ENCODE data around the gene SOX8. TPM values are rescaled to one million over a fixed set of nuclear protein-coding genes. Genes with fewer than 3 reads are reported as not detected.

SOX8 gene
- total and polyA plus RNA-seq, 2 experiments from 2014 or later = 5.7 to 26.2 TPM

- Histone ChIP-seq H3F3A (replicated peaks; ENCODE audit: low read depth) (no peaks in the 10 kb centered on the region), H3K4me3 (no peak overlapping the region), H2AFZ (no peak overlapping the region), H3K79me2 (replicated peaks; ENCODE audit: insufficient read depth) (no peaks in the 10 kb centered on the region), H3K36me3 (ENCODE audit: insufficient read depth) (no peaks in the 10 kb centered on the region), H3K4me2 (no peak overlapping the region), H3K27me3 (ENCODE audit: insufficient read depth) (no peaks in the 10 kb centered on the region), H3K27ac (ENCODE audit: low read depth) (no peak overlapping the region), H3K9me2 (ENCODE audit: insufficient read depth) (no peaks in the 10 kb centered on the region), H4K20me1 (replicated peaks; ENCODE audit: insufficient read depth) (no peaks in the 10 kb centered on the region), H3K4me1 (ENCODE audit: insufficient read depth) (no peaks in the 10 kb centered on the region)
- Mint-ChIP-seq H3K9me3 (no peaks in the 10 kb centered on the region), H3K4me3 (no peak overlapping the region), H3K27ac (no peak overlapping the region), H3K4me1 (no peaks in the 10 kb centered on the region), H3K27me3 (ENCODE audit: insufficient read depth, low read depth, poor library complexity) (peaks cover under 1% of the 10 kb centered on the region), H3K36me3 (ENCODE audit: low read depth) (no peaks in the 10 kb centered on the region)
- DNase-seq (ENCODE audit: low spot score) (no peak), ATAC-seq (no peak)
- TF ChIP-seq CREB1 (CRISPR knock-in tag; IDR thresholded peaks at IDR 0.05; ENCODE audit: low read depth) (no peak), REST (IDR thresholded peaks at IDR 0.05; ENCODE audit: unreplicated experiment) (no peak), ZNF331 (CRISPR knock-in tag; IDR thresholded peaks at IDR 0.05; ENCODE audit: low read depth) (no peak), STAT1 (IDR thresholded peaks at IDR 0.05; ENCODE audit: unreplicated experiment) (no peak), EZH2phosphoT487 (IDR thresholded peaks at IDR 0.05; ENCODE audit: unreplicated experiment) (no peak), POLR2AphosphoS5 (IDR thresholded peaks at IDR 0.05; ENCODE audit: low read depth) (no peak), ETS1 (IDR thresholded peaks at IDR 0.05) (no peak), ZNF114 (CRISPR knock-in tag; IDR thresholded peaks at IDR 0.05) (no peak), CTCF (conservative IDR thresholded peaks at IDR 0.05; ENCODE audit: low read depth in 2 of 2) (no peak), EZH2 (IDR thresholded peaks at IDR 0.05; ENCODE audit: low read depth, unreplicated experiment) (no peak)
Measured at GRCh38 chr16:1020591-1020990, 39.0 kb downstream of the SOX8 start.
